H1 (cell line): ENCODE measurements around the gene TRAPPC5. TPM values are rescaled to one million over a fixed set of nuclear protein-coding genes. Genes with fewer than 3 reads are reported as not detected.

Experiments used
- CTCF ChIA-PET: fragments of 300-600 bp; sonication (Branson Sonifier 250); formaldehyde crosslinking; loops from one replicate; lab custom pipeline; 2021; ENCODE audit not compliant: partially characterized antibody; lab: Charles Lee
- POLR2A ChIA-PET: fragments of 300-600 bp; sonication (Branson Sonifier 250); formaldehyde crosslinking; loops from one replicate; lab custom pipeline; 2021; ENCODE audit warnings: inconsistent platforms; ENCODE audit not compliant: partially characterized antibody; lab: Charles Lee
- DNase-seq, 2 experiments: peaks; one replicate each; pipeline versions ENCODE4 v3.0.0 to v3.0.0-alpha.2; 2010 to 2022; ENCODE audit warnings: low spot score in 2 of 2, low read depth in 1 of 2, mixed read lengths in 1 of 2
- FAIRE-seq: peaks from 2 replicates; lab custom pipeline; 2011; peaks lifted over from hg19 to GRCh38; lab: Jason Lieb, UNC
- H2AFZ ChIP-seq: 2 replicates; pipeline ENCODE4 v1.8.1; 2012; ENCODE audit warnings: low read length, inconsistent platforms
- H2AK5ac ChIP-seq: 2 replicates; pipeline ENCODE4 v1.6.1; 2013; ENCODE audit warnings: low read depth, low read length
- H2BK120ac ChIP-seq: replicated peaks from 2 replicates; pipeline ENCODE3; 2013; ENCODE audit warnings: low read depth, low read length, inconsistent platforms
- H2BK12ac ChIP-seq: 2 replicates; pipeline ENCODE4 v1.6.1; 2013; ENCODE audit warnings: low read depth, low read length
- H2BK15ac ChIP-seq: 2 replicates; pipeline ENCODE4 v1.6.1; 2013; ENCODE audit warnings: low read length
- H2BK20ac ChIP-seq: 2 replicates; pipeline ENCODE4 v1.6.1; 2013; ENCODE audit warnings: low read length
- H2BK5ac ChIP-seq: 2 replicates; pipeline ENCODE4 v1.6.1; 2013; ENCODE audit warnings: low read depth, low read length
- H3K14ac ChIP-seq: 2 replicates; pipeline ENCODE4 v1.6.1; 2013; ENCODE audit warnings: inconsistent platforms; ENCODE audit not compliant: insufficient read length
- H3K18ac ChIP-seq: 2 replicates; pipeline ENCODE4 v1.6.1; 2013; ENCODE audit warnings: low read length; ENCODE audit errors: extremely low read depth
- H3K23ac ChIP-seq: 2 replicates; pipeline ENCODE4 v1.6.1; 2013; ENCODE audit warnings: inconsistent platforms; ENCODE audit not compliant: insufficient read length
- H3K23me2 ChIP-seq: 2 replicates; pipeline ENCODE4 v1.6.1; 2013; ENCODE audit warnings: low read depth, low read length
- H3K27ac ChIP-seq: 2 replicates; pipeline ENCODE4 v1.6.1; 2011; ENCODE audit warnings: low read depth, low read length, inconsistent platforms
- H3K27me3 ChIP-seq, 4 experiments: replicated peaks in 1 of 4; 1 replicate in 1 of 4; 2 replicates in 3 of 4; pipeline versions ENCODE4 v1.6.1 to v1.8.1; 2011 to 2013; ENCODE audit warnings: low read length in 3 of 4, mild to moderate bottlenecking in 3 of 4, inconsistent platforms in 2 of 4, mixed read lengths in 2 of 4, moderate library complexity in 1 of 4; ENCODE audit not compliant: control insufficient read depth in 3 of 4, insufficient read depth in 3 of 4; ENCODE audit errors: extremely low read depth in 1 of 4
- H3K36me3 ChIP-seq, 4 experiments: 2 replicates each; pipeline versions ENCODE4 v1.6.1 to v1.8.1; 2011 to 2013; ENCODE audit warnings: mild to moderate bottlenecking in 4 of 4, low read length in 3 of 4, moderate library complexity in 2 of 4, control low read depth in 1 of 4, inconsistent platforms in 1 of 4; ENCODE audit not compliant: insufficient read depth in 4 of 4, control insufficient read depth in 2 of 4
- H3K4ac ChIP-seq: replicated peaks from 2 replicates; pipeline ENCODE3; 2013; ENCODE audit warnings: low read length, low read depth, mixed read lengths, inconsistent platforms; ENCODE audit not compliant: insufficient read length
- H3K4me1 ChIP-seq, 4 experiments: replicated peaks in 1 of 4; 1 replicate in 1 of 4; 2 replicates in 3 of 4; pipeline versions ENCODE4 v1.6.1 to v1.8.1; 2011 to 2013; ENCODE audit warnings: low read length in 3 of 4, inconsistent platforms in 2 of 4, mixed read lengths in 1 of 4; ENCODE audit not compliant: insufficient read depth in 4 of 4, control insufficient read depth in 3 of 4
- H3K4me2 ChIP-seq, 2 experiments: 2 replicates each; pipeline versions ENCODE4 v1.6.1 to v1.8.1; 2011 to 2013; ENCODE audit warnings: low read depth in 2 of 2, low read length in 2 of 2, control low read depth in 1 of 2, inconsistent platforms in 1 of 2, mild to moderate bottlenecking in 1 of 2; ENCODE audit not compliant: insufficient read depth in 1 of 2
- H3K4me3 ChIP-seq, 4 experiments: fragments of 200-600, 300-600 bp in 1 of 4; sonication (generic), shearing (Covaris generic), sonication (Bioruptor Twin) in 1 of 4; 2 replicates each; pipeline versions ENCODE4 v1.5.1 to v1.8.1; 2011 to 2016; ENCODE audit warnings: low read length in 4 of 4, low read depth in 3 of 4, control low read depth in 2 of 4, inconsistent platforms in 2 of 4, mild to moderate bottlenecking in 2 of 4, mixed read lengths in 1 of 4, moderate library complexity in 1 of 4; ENCODE audit not compliant: insufficient read depth in 2 of 4; ENCODE audit errors: extremely low read depth in 1 of 4
- H3K56ac ChIP-seq: replicated peaks from 2 replicates; pipeline ENCODE3; 2013; ENCODE audit warnings: low read depth, mild to moderate bottlenecking, mixed read lengths, low read length, inconsistent platforms; ENCODE audit not compliant: insufficient read length
- H3K79me1 ChIP-seq: 2 replicates; pipeline ENCODE4 v1.6.1; 2013; ENCODE audit warnings: low read depth, low read length, control low read depth
- H3K79me2 ChIP-seq, 2 experiments: 2 replicates each; pipeline versions ENCODE4 v1.6.1 to v1.8.1; 2012 to 2013; ENCODE audit warnings: low read length in 2 of 2, mild to moderate bottlenecking in 2 of 2, inconsistent platforms in 1 of 2; ENCODE audit not compliant: insufficient read depth in 2 of 2, control insufficient read depth in 1 of 2
- H3K9ac ChIP-seq, 4 experiments: replicated peaks in 1 of 4; 1 replicate in 1 of 4; 2 replicates in 3 of 4; pipeline versions ENCODE4 v1.6.1 to v1.8.1; 2011 to 2013; ENCODE audit warnings: low read depth in 3 of 4, low read length in 3 of 4, control low read depth in 2 of 4, mild to moderate bottlenecking in 2 of 4, moderate library complexity in 2 of 4, inconsistent platforms in 1 of 4; ENCODE audit errors: extremely low read depth in 1 of 4
- H3K9me3 ChIP-seq, 2 experiments: 2 replicates each; pipeline versions ENCODE4 v1.6.1 to v1.8.1; 2012 to 2013; ENCODE audit warnings: mild to moderate bottlenecking in 2 of 2, moderate library complexity in 2 of 2, control low read depth in 1 of 2, inconsistent platforms in 1 of 2, low read depth in 1 of 2, low read length in 1 of 2, mixed read lengths in 1 of 2; ENCODE audit not compliant: insufficient read depth in 2 of 2
- H4K20me1 ChIP-seq, 2 experiments: replicated peaks in 1 of 2; 2 replicates each; pipeline versions ENCODE3 to v1.8.1; 2011 to 2013; ENCODE audit warnings: inconsistent platforms in 2 of 2, low read length in 2 of 2, mild to moderate bottlenecking in 1 of 2; ENCODE audit not compliant: insufficient read depth in 2 of 2, control insufficient read depth in 1 of 2
- H4K5ac ChIP-seq: 2 replicates; pipeline ENCODE4 v1.6.1; 2013; ENCODE audit warnings: low read length, low read depth, mixed read lengths, inconsistent platforms; ENCODE audit not compliant: insufficient read length
- H4K8ac ChIP-seq: 2 replicates; pipeline ENCODE4 v1.8.0; 2013; ENCODE audit warnings: mild to moderate bottlenecking, moderate library complexity, low read length, inconsistent platforms; ENCODE audit not compliant: insufficient read depth; ENCODE audit errors: extremely low read depth
- H4K91ac ChIP-seq: replicated peaks from 2 replicates; pipeline ENCODE3; 2013; ENCODE audit warnings: low read length, mixed read lengths, inconsistent platforms; ENCODE audit not compliant: insufficient read length
- BCL11A ChIP-seq, 2 experiments: IDR thresholded peaks; one replicate each; pipeline ENCODE4 v1.6.1; 2011; ENCODE audit warnings: low read depth in 2 of 2, low read length in 2 of 2, mild to moderate bottlenecking in 2 of 2
- CHD2 ChIP-seq: IDR thresholded peaks from 2 replicates; pipeline ENCODE4 v1.6.1; 2012; ENCODE audit warnings: low read length, improper control_type of control experiment
- GTF2F1 ChIP-seq: IDR thresholded peaks from 2 replicates; pipeline ENCODE4 v1.6.1; 2012; ENCODE audit warnings: low read depth, low read length, improper control_type of control experiment, borderline replicate concordance
- HDAC2 ChIP-seq, 2 experiments: fragments of 300-600 bp in 1 of 2; sonication (generic) in 1 of 2; IDR thresholded peaks; 2 replicates each; pipeline ENCODE4 v1.6.1; 2011 to 2012; ENCODE audit warnings: low read depth in 2 of 2, low read length in 2 of 2, mild to moderate bottlenecking in 2 of 2, moderate library complexity in 2 of 2, borderline replicate concordance in 1 of 2, inconsistent platforms in 1 of 2
- MAX ChIP-seq: IDR thresholded peaks from 2 replicates; pipeline ENCODE4 v1.6.1; 2012; ENCODE audit warnings: inconsistent platforms
- RXRA ChIP-seq: IDR thresholded peaks from 2 replicates; pipeline ENCODE4 v1.6.1; 2011; ENCODE audit warnings: low read depth, mild to moderate bottlenecking, low read length, moderate library complexity; ENCODE audit not compliant: insufficient read depth
- TAF7 ChIP-seq: optimal IDR thresholded peaks from 2 replicates; pipeline ENCODE3; 2011; ENCODE audit warnings: low read depth, mild to moderate bottlenecking, inconsistent platforms, low read length, moderate library complexity, borderline replicate concordance
- TEAD4 ChIP-seq: IDR thresholded peaks from 2 replicates; pipeline ENCODE4 v1.6.1; 2012; ENCODE audit warnings: low read depth, low read length, inconsistent platforms, mixed read lengths
- WGBS, 2 experiments: shearing (Covaris generic) in 1 of 2; methylation state at CpG; one replicate each; pipeline versions ENCODE4 v1.1.6 to v1.1.7; 2013 to 2015; ENCODE audit warnings: low lambda C conversion rate in 2 of 2, mixed read lengths in 2 of 2, inconsistent platforms in 1 of 2, low coverage in 1 of 2, missing lambda C conversion rate in 1 of 2; ENCODE audit not compliant: insufficient replicate concordance in 2 of 2, insufficient coverage in 1 of 2, insufficient read length in 1 of 2; ENCODE audit errors: extremely low coverage in 1 of 2, missing lambda C conversion rate in 1 of 2; 5-methylcytosine and 5-hydroxymethylcytosine counted together
- polyA plus RNA-seq, 7 experiments: library from polyadenylated mRNA; depleted of rRNA in 3 of 7; stranded (reverse) in 5 of 7; unstranded in 2 of 7; fragments of >200 nt in 5 of 7; fragments of 200-250 nt in 2 of 7; gene quantifications; 1 replicate in 5 of 7; 2 replicates in 1 of 7; 4 replicates in 1 of 7; pipeline versions ENCODE4 v1.2.1 to v1.2.3, GENCODE V29; 2011 to 2013; ENCODE audit warnings: missing spikeins in 2 of 7, mixed read lengths in 2 of 7
- total RNA-seq: library from RNA; stranded (reverse); fragmentation: NEBNext Ultra II Directional; extraction: Animal tissue kit (Norgen Biotek cat#: 25700); gene quantifications from 2 replicates; pipeline ENCODE4 v1.2.1, GENCODE V29; 2021
- TF ChIP-seq, protein P1 (sequence below): IDR thresholded peaks from 2 replicates; pipeline ENCODE4 v1.6.1; 2011; ENCODE audit warnings: low read depth, mild to moderate bottlenecking, low read length; ENCODE audit not compliant: insufficient read depth

Gene TRAPPC5
- total and polyA plus RNA-seq, 2 of the 8 experiments (the other 6 are each of a cell fraction or from before 2014, with no cell fraction given), result 109 to 120 TPM

DNA sequence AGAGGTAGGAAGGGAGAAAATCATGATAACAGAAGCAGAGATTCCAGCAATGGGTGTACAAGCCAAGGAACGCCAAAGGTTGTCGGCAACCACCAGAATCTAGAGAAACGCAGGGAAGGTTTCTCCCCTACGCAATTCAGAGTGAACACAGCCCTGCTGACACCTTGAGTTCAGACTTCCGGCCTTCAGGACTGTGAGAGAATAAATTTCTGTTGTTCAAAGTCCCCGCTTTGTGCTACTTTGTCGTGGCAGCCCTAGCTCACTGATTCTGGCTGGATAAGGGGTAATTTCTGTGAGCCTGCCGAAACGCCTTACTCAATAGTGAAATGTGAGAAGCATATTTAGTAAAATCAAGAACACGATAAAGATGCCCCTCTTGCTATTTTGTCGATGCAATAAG, 56.6 kb downstream of the TRAPPC5 start:
- peaks cover 0 to 6% (median under 1%) of the 10 kb centered on the region in 4 experiments; a peak in 4 of 7 replicates for H3K27me3 ChIP-seq
- no peak overlapping the region for H2BK20ac ChIP-seq
- H4K91ac ChIP-seq, result no peak overlapping the region
- no peak overlapping the region for H4K5ac ChIP-seq
- H2BK12ac ChIP-seq, result no peak overlapping the region
- no peak for DNase-seq
- no peak overlapping the region for H3K4me2 ChIP-seq
- no peaks in the 10 kb centered on the region for H3K23me2 ChIP-seq
- H4K20me1 ChIP-seq, result no peaks in the 10 kb centered on the region
- no peak overlapping the region for H3K18ac ChIP-seq
- no peak overlapping the region for H3K9ac ChIP-seq
- WGBS, 2 experiments, result 89% methylated on average over 11 of the region's 11 CpGs; no CpG with 5 or more reads in 1 of the 2 experiments
- no peaks in the 10 kb centered on the region for H3K79me2 ChIP-seq
- no peaks in the 10 kb centered on the region for H3K36me3 ChIP-seq
- ChIA-PET POLR2A (no interaction called here), CTCF (interaction anchor here (0.7 to 1.5 kb wide), 2 partner anchors 12 to 1221 kb away, joined by 3 to 4 read pairs; no protein-coding TSS in a partner anchor)
- H2AK5ac ChIP-seq, result no peak overlapping the region
- peaks cover 0 to 3% (median 0%) of the 10 kb centered on the region in 4 experiments; a peak in 1 of 7 replicates for H3K4me1 ChIP-seq
- H3K4ac ChIP-seq, result no peak overlapping the region
- no peak overlapping the region for H2BK120ac ChIP-seq
- TF ChIP-seq HDAC2 (IDR thresholded peaks at IDR 0.05; ENCODE audit: borderline replicate concordance in 1 of 2, low read depth in 2 of 2, low read length in 2 of 2), result no peak
- no peak for TF ChIP-seq CHD2
- no peak for TF ChIP-seq MAX
- no peak for TF ChIP-seq GTF2F1
- no peak for TF ChIP-seq BCL11A (IDR thresholded peaks at IDR 0.05; ENCODE audit: low read depth in 2 of 2, low read length in 2 of 2)
- no peak for TF ChIP-seq TEAD4
- TF ChIP-seq, protein P1, sequence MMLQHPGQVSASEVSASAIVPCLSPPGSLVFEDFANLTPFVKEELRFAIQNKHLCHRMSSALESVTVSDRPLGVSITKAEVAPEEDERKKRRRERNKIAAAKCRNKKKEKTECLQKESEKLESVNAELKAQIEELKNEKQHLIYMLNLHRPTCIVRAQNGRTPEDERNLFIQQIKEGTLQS, result no peak
- TF ChIP-seq RXRA, result no peak
- no peak for TF ChIP-seq TAF7
- no peak overlapping the region for H2AFZ ChIP-seq
- no peak overlapping the region for H3K14ac ChIP-seq
- H3K4me3 ChIP-seq, result no peak overlapping the region
- no peak for FAIRE-seq
- H2BK5ac ChIP-seq, result no peak overlapping the region
- no peaks in the 10 kb centered on the region for H3K79me1 ChIP-seq
- no peak overlapping the region for H3K23ac ChIP-seq
- no peak overlapping the region for H3K56ac ChIP-seq
- H3K9me3 ChIP-seq, result no peaks in the 10 kb centered on the region
- H2BK15ac ChIP-seq, result no peak overlapping the region
- no peak overlapping the region for H4K8ac ChIP-seq
- H3K27ac ChIP-seq, result no peak overlapping the region
